Left colon (tissue), 2 donors: ENCODE results near the gene KIF22. TPM values are rescaled to one million over a fixed set of nuclear protein-coding genes. Genes with fewer than 3 reads are reported as not detected.
"Not testable (repeated sequence)": the region's sequence is repeated elsewhere in the genome, so short reads cannot be mapped to it uniquely, and the experiment has no call there.

Source experiments
- ATAC-seq: fragments of 200-7000 bp; cut with Tn5 transposase; one replicate; pipeline ENCODE4 v1.9.1; 2020; ENCODE audit warnings: mild to moderate bottlenecking, moderate library complexity
- DNase-seq, 2 donors: peaks; one replicate each; pipeline ENCODE4 v3.0.0-alpha.2; 2020
- intact Hi-C, 2 donors: fragments of 100-400 bp; cut with DNase I in 1 of 2; cut with micrococcal nuclease in 1 of 2; formaldehyde crosslinking; loops; one replicate each; pipeline versions ENCODE4 v1.11.2 to v1.14.0; 2022; cut with DNase I, micrococcal nuclease
- total RNA-seq, 2 donors: library from RNA; stranded (reverse); fragmentation: NEBNext Ultra II Directional; extraction: Animal tissue kit (Norgen Biotek cat#: 25700); gene quantifications; one replicate each; pipeline ENCODE4 v1.2.1, GENCODE V29; 2021
- donor health status: DM: no; HTN: no; CAD: no.
- donor health status: DM: yes; HTN: yes; CAD: no.

KIF22 gene
- total RNA-seq, 2 donors from 2014 or later = 53.0 to 55.2 TPM

DNA sequence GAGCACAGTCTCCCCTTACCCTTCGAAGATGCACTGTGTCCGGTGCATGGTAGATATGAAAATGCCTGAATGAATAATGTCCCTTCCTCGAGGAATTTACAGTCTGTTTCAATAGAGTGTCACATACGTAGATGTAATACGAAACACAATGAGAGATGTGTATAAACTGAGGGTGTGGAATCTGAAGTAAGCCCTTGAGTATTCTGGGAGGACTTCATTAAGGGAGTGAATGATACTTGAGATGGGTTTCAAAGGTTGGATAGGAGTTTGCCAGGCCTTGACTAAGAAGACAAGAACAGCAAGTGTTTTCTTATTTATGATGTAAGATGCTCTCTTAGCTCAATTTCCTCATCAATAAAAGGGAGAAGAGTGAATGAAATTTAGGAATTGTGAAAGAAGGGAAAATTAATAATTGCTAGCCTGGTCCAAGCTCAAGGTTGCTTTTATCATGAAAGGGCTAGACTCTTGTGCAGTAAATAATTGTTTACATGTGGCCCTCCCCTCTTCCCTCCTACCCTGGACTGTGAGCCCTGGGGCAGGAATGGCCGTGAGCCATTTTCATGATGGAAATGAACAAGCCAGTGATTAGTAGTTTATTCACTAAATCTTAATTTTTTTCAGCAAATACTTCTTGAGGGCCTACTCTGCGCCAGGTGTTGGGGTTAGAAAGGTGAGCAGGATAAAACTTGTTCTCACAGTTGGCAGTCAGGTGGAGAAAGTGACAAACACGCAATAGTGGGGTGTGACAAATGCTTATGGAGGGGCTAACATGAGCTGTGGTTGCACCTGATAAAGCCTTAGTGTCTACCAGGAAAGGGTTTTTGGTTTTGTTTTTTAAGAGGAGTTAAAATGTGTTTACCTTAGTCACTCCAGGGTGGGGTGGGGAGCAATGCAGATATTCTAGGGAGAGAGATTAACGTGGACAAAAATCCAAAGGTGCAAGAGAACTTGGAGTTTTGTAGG is 1.6 kb downstream of the KIF22 start:
- ATAC-seq (no peak), DNase-seq (no peak)
- intact Hi-C loops = no loop called here

DNA sequence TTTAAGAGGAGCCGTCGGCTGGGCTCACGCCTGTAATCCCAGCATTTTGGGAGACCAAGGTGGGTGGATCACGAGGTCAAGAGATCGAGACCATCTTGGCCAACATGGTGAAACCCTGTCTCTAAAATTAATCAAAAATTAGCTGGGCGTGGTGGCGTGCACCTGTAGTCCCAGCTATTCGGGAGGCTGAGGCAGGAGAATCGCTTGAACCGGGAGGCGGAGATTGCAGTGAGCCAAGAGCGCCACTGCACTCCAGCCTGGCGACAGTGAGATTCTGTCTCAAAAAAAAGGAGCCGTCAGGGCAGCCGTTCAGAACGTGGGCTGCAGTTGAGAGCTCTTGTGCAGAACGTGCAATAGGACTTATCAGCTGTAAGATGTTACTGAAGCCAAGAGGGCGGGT is 2.6 kb downstream of the KIF22 start:
- ATAC-seq, intact Hi-C loops: not testable (repeated sequence)

DNA sequence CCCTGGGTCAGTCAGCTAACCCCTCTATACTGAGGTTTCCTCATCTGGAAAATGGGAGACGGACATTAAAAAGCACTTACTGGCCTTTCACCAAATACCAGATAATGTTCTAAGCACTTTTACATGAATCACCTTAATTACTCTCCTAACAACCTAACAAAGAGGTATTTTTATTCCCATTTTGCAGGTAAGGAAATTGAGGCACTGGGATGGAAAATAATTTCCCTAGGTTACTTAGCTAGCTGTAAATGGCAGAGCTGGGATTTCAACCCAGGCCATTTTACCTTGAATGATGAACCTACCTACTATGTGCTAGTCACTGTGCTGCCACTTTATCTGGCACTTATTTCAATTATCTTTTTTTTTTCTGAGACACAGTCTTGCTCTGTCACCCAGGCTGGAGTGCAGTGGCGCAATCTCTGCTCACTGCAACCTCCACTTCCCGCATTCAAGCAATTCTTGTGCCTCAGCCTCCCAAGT is 3.7 kb downstream of the KIF22 start:
- ATAC-seq (no peak), DNase-seq (no peak)
- intact Hi-C loops = loop anchor here in 1 of 2 donors (2.0 kb wide), 1 partner anchor 29 kb away; no protein-coding TSS in a partner anchor

More for the DNA sequence above, 2.6 kb downstream of the KIF22 start:
- DNase-seq = not testable (repeated sequence)

DNA sequence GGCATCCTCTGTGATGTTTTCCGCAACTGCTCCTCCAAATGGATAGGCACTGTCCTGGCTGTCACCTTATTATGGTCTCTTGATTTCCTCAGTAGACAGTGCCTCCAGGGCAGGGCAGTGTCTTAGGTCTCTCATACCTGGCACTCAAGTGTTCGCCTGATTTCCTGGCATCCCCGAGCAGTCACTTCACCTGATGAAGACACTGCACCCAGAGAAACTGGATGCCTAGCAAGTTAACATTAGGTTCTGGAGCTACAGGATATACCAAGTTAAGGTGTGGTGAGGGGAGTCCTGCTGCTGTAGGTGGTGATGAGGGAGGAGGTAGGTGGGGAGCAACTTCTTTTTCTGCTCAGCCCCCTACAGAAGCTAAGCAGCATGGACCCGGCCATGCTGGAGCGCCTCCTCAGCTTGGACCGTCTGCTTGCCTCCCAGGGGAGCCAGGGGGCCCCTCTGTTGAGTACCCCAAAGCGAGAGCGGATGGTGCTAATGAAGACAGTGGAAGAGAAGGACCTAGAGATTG is 11.9 kb downstream of the KIF22 start:
- intact Hi-C loops = no loop called here
- DNase-seq (no peak), ATAC-seq (no peak)

DNA sequence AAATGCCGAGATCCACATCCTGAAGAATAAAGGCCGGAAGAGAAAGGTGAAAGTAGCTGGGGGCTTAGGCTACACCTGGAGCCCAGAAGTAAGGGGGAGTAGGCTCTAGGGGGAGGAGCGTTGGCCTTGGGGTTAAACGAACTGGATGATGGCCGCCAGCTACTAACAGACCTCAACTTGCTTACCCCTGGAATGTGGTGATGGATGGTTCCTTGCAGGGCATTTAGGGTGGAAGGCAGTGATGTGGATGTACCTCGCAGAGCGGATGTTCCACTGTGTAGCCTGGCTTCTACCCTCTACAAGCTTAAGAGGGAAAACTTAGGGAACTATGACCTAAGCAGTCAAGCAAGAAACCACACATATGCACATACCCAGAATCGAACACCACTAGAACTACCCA is 13.5 kb downstream of the KIF22 start:
- DNase-seq = no peak
- intact Hi-C loops = no loop called here
- no peak for ATAC-seq

DNA sequence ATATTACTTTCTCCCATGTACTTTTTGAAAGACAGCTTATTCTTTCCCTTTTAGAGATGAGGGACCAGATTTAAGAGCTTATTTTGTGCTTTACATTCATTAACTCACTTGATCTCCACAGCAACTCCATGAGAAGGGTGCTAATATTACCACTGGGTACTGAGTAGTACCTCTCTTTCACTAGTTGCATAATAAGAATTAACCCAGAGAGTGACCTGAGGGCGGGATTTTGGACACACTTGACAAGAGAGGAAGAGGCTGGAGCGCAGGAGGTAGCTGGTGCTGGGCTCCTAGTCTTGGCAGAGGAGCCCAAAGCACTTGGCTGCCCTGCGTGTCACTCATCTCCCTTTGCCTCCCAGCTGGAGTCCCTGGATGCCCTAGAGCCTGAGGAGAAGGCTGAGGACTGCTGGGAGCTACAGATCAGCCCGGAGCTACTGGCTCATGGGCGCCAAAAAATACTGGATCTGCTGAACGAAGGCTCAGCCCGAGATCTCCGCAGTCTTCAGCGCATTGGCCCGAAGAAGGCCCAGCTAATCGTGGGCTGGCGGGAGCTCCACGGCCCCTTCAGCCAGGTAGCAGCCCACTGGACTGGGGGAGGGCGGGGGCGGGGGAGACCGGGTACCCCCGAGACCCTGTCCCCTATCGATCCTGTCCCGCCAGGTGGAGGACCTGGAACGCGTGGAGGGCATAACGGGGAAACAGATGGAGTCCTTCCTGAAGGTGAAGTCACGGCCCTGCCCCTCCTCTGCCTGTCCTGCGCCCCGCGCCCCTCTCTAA is 14.1 kb downstream of the KIF22 start:
- DNase-seq = peak; percentile 45 to 53

DNA sequence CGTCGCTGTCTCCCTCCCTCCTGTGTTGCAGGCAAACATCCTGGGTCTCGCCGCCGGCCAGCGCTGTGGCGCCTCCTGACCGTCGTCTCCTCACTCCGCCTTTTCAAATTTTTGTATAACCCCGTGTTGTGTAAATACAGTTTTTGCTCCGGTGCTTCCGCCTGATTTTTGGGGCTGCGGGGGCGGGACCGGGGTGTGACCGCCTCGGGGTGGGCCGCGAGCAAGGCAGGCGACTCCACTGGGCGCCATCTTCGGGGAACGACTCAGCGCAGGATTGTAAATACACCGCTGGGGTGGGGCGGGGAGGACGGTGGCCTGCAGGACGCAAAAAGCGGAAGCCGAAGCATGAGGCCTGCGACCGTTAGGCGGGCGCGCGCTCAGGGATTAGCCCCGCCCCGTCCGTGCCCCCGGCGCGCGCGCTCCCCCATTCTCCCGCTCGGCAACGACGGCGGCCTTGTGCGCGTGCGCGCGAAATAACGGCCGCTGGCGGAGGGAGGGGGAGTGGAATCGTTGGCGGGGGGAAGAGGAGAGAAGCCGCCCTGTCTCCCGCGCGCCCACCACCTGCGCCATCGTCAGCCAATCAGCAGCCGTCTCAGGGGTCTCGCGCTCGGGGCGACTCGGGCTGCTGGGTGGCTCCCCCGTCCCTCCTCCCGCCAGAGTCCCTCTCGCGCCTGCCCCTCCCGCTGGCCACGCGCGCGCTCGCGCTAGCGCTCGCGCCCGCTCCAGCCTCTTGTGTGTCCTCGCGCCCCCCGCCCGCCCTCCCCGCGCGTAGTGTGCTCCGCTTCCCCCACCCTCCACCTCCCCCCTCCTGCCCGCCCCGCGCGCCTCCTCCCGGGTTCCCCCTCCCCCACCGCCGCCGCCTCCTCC is 14.9 kb downstream of the KIF22 start:
- ATAC-seq = peak; percentile 70

More for the DNA sequence above, 14.1 kb downstream of the KIF22 start:
- intact Hi-C loops = no loop called here
- ATAC-seq = peak; percentile 0

DNA sequence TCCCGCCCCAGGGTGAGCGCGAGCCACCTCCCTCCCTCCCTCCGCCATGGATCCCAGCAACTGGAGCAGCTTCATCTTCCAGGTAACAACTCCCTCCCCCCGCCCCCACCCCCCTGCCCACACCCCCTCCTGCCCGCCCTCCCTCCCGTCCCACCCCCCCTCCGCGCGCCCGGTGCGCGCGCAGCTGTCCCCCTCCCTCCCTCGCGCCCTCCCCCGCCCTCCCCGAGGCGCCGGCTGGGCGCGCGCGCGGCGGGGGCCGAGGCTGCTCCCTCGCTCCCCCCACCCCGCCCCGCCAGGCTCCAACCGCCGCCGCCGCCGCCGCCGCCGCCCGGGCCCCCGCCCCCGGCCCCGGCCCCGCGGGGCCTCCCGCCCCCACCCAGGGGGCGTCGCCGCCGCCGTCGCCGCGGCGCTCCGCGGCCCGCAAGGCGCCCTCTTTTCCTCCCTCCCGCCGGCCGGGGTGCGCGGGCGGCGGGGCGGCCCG is 15.6 kb downstream of the KIF22 start, which contains the start of gene MAZ:
MAZ (plus strand) TSS at position 431 of the 481 bp plus-strand sequence. CDS start 173 bp downstream, outside the sequence.
- DNase-seq (peak; percentile 80 to 94), ATAC-seq (peak; percentile 6)
- intact Hi-C loops = no loop called here

More for the DNA sequence above, 14.9 kb downstream of the KIF22 start:
- peak; percentile 97 to 98 for DNase-seq
- intact Hi-C loops = no loop called here

DNA sequence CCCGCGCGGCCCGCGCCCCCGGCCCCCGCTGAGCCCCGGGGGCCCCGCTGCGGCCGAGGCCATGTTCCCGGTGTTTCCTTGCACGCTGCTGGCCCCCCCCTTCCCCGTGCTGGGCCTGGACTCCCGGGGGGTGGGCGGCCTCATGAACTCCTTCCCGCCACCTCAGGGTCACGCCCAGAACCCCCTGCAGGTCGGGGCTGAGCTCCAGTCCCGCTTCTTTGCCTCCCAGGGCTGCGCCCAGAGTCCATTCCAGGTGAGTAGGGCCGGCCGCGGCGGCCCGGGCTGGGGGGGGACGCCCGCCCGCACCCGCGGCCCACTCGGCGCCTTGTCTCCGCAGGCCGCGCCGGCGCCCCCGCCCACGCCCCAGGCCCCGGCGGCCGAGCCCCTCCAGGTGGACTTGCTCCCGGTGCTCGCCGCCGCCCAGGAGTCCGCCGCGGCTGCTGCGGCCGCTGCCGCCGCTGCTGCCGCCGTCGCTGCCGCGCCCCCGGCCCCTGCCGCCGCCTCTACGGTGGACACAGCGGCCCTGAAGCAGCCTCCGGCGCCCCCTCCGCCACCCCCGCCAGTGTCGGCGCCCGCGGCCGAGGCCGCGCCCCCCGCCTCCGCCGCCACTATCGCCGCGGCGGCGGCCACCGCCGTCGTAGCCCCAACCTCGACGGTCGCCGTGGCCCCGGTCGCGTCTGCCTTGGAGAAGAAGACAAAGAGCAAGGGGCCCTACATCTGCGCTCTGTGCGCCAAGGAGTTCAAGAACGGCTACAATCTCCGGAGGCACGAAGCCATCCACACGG is 16.3 kb downstream of the KIF22 start:
- intact Hi-C loops = no loop called here
- no peak for ATAC-seq
- DNase-seq = peak; percentile 64 to 71

DNA sequence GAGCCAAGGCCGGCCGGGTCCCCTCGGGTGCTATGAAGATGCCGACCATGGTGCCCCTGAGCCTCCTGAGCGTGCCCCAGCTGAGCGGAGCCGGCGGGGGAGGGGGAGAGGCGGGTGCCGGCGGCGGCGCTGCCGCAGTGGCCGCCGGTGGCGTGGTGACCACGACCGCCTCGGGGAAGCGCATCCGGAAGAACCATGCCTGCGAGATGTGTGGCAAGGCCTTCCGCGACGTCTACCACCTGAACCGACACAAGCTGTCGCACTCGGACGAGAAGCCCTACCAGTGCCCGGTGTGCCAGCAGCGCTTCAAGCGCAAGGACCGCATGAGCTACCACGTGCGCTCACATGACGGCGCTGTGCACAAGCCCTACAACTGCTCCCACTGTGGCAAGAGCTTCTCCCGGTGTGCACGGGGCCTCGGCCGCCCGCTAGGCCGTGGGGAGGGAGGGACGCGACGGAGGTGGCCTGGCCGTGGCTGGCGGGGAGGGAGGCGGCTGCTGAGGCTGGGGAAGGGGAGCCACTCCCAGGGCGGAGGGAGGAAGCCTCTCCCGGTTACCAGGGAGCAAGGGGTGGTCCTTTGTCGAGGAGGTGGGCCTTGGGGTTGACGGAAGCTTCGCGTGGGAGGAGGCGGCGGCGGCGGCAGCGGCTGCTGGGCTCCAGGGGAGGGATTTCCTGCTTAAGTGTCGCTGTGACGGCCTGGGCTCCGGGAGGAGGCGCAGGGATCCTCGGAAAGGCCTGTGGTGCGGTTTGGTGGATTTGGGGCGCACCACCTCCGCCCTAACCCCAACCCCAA is 17.1 kb downstream of the KIF22 start:
- intact Hi-C loops = no loop called here
- peak; percentile 53 for ATAC-seq
- DNase-seq = peak; percentile 91 to 95

DNA sequence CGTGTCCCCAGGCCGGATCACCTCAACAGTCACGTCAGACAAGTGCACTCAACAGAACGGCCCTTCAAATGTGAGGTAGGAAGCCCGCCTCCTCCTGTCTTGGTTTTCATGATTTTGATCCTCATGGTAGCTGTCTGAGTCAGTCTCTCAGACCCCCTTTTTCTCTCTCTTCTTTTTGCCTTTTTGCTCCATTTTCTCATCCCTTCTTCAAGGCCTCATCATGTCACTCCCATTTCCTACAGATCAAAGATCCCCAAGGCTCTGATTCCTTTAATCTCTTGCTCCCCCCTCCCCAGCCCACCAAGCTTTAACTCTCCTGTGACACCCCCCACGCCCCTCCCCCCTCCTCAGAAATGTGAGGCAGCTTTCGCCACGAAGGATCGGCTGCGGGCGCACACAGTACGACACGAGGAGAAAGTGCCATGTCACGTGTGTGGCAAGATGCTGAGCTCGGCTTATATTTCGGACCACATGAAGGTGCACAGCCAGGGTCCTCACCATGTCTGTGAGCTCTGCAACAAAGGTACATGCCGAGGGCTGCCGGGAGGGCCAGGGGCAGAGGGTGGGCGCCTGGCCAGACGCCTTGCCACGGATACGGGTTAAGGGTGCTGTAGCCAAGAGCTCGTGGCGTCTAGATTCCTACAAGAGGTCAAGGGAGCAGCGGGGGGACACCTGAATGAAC is 17.8 kb downstream of the KIF22 start:
- ATAC-seq = no peak

DNA sequence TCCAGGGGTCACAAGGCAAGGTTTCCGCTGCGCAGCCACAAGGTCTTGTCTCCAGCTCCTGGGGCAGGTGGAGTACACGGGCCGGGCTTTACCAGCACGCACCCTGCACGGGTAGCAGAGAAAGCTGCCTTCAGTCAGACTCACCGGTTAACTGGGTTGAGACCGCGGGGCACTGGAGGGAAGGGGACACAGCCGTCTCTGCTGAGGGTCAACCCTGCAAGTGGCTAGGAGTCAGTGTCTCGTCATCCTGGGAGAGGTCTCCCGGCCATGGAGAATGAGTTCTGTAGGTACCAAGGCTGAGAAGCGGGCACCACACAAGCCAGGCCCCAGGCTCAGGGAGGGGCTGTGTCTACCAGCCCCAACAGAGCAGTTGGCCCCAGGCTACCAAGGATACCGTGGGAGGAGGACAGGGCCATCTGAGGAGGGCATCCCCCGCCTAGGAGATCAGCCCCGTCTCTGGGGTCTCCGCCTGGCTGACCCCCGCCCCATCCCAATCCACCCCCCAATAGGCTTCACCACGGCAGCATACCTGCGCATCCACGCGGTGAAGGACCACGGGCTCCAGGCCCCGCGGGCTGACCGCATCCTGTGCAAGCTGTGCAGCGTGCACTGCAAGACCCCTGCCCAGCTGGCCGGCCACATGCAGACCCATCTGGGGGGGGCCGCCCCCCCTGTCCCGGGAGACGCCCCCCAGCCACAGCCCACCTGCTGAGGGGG is 18.6 kb downstream of the KIF22 start:
- DNase-seq (peak; percentile 32 to 38), ATAC-seq (no peak)
- intact Hi-C loops = no loop called here

More for the DNA sequence above, 17.8 kb downstream of the KIF22 start:
- intact Hi-C loops = no loop called here
- peak; percentile 42 to 56 for DNase-seq

DNA sequence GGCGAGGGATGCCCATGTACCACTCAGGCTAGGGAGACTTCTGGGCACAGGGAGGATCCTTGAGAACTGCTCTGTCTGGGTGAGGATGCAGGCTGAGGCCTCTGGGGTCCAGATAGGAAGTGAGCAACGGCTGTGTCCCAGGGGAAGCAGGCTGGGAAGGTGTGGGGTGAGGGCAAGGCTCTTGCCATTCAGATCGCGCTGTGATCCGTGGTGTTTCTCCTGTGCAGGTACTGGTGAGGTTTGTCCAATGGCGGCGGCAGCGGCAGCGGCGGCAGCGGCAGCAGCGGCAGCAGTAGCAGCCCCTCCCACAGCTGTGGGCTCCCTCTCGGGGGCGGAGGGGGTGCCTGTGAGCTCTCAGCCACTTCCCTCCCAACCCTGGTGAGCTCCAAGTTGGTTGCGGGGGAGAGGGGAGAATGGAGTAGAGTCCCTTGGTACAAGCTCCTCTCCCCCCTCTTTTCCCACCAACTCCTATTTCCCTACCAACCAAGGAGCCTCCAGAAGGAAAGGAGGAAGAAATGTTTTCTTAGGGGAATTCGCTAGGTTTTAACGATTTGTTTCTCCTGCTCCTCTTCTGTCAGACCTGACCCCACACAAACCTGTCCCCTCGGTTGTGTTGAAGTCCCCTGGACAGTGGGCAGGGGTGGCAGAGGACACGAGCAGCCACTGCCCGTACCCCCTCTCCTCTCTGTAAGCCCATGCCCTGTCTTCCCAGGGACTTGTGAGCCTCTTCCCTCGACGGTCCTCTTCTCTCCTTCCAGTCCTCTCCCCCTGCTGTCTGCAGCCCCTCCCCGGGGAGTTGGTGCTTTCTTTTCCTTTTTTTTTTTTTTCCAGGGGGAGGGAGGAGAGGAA is 19.5 kb downstream of the KIF22 start:
- intact Hi-C loops = no loop called here
- DNase-seq (peak; percentile 24 to 35), ATAC-seq (no peak)

DNA sequence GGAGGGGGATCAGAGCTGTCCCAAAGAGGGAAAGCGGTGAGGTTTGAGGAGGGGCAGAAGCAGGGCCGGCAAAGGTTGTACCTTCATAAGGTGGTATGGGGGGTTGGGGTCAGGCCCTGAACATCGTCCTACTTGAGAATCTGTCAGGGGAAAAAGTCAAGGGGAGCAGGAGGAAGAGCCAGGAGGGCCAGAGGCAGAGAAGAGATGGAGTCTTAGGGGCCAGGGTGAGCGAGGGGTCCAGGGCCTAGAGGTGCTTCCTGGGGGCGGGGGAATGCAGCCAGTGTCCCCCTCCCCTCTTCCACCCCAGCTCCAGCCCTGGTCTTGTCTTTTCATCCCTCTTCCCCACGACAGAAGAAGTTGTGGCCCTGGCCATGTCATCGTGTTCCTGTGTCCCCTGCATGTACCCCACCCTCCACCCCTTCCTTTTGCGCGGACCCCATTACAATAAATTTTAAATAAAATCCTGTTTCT is 20.2 kb downstream of the KIF22 start:
- intact Hi-C loops = no loop called here
- DNase-seq (no peak), ATAC-seq (no peak)
